Adrenal gland (tissue), 5 donors: Measurements from ENCODE around the gene ANKS1A.

Experiments used
- CTCF ChIP-seq, 6 experiments: fragments of 450-650 bp in 4 of 6; fragments of 200-600 bp in 2 of 6; sonication (generic) in 1 of 6; IDR thresholded peaks; 1 replicate in 5 of 6; 2 replicates in 1 of 6; pipeline versions ENCODE4 v1.5.1 to v1.8.0; 2016 to 2021; ENCODE audit warnings: antibody characterized with exemption in 6 of 6, mild to moderate bottlenecking in 2 of 6, moderate library complexity in 1 of 6
- POLR2A ChIP-seq, 2 donors: fragments of 450-650 bp; IDR thresholded peaks; one replicate each; pipeline ENCODE4 v1.6.1; 2017; ENCODE audit warnings: antibody characterized with exemption in 2 of 2, mild to moderate bottlenecking in 2 of 2, moderate library complexity in 1 of 2
- donor health status: DM: no; HTN: no; CAD: no.

DNA sequence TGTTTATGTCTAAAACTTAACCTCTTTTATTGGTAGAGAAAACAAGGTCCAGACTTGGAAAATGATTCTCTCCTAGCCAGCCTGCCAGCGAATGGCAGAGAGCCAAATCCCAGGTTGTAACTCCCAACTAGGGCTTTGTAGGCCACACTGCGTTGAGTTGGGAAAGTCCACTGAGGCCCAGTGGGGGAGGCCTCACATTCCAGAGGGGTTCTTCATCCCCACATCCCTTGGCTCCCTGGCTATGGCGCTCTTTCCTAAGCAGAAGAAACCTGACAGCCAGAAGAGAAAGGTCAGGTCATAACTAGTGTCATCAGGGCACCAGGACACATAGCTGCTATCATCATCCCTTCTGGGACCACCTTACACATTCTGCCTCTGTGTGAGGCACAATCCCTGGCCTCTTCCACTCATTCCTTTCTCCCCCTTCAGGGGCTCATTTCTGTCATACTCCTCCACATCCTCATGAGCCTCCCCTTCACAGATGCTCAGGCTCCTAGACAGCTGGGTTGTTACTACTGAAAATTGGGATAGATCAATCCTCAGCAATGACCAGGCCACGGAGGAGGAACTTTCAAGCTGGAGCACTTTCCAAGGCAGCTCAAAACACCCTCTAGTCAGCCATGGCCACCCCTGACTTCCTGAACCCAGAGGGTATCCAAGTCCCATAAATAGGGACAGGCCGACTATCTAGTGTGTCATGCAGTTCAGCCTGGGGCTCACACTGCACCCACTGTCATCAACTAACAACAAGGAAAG, 203.5 kb downstream of the ANKS1A start:
- TF ChIP-seq CTCF (IDR thresholded peaks at IDR 0.05) (no peak), POLR2A (IDR thresholded peaks at IDR 0.05) (no peak)
